GM19035 (cell line): ENCODE measurements around the gene LIPN.

ENCODE experiments used
- ATAC-seq: cut with Tn5 transposase; IDR thresholded peaks from one replicate; pipeline ENCODE4 v1.9.1; 2021; ENCODE audit not compliant: unreplicated experiment

Gene LIPN

GRCh38 chr10:88783724-88784123 lies 23.9 kb downstream of the LIPN start:
- ATAC-seq = no peak

GRCh38 chr10:88786032-88786770 lies 26.4 kb downstream of the LIPN start:
- no peak for ATAC-seq

- ATAC-seq = no peak
These were observed 27.6 kb downstream of the LIPN start for GRCh38 chr10:88787463-88787862.

- no peak for ATAC-seq
These were observed 29.1 kb downstream of the LIPN start for GRCh38 chr10:88788924-88789323.

- no peak for ATAC-seq
These were observed 32.1 kb downstream of the LIPN start for GRCh38 chr10:88791924-88792323.

GRCh38 chr10:88792661-88793060 lies 32.8 kb downstream of the LIPN start:
- no peak for ATAC-seq

- ATAC-seq = no peak
These were observed 34.0 kb downstream of the LIPN start for GRCh38 chr10:88793712-88794299.

- no peak for ATAC-seq
These were observed 34.9 kb downstream of the LIPN start for GRCh38 chr10:88794731-88795130.

GRCh38 chr10:88800152-88801125 lies 40.6 kb downstream of the LIPN start:
- no peak for ATAC-seq

- ATAC-seq = no peak
These were observed 42.9 kb downstream of the LIPN start, which contains the start of gene LIPM for GRCh38 chr10:88802523-88803285. TSS of gene LIPM (plus strand) at chr10:88802730. CDS start at chr10:88802897, 167 bp downstream.

- no peak for ATAC-seq
These were observed 43.8 kb downstream of the LIPN start for GRCh38 chr10:88803641-88804040.

- ATAC-seq = no peak
These were observed 44.4 kb downstream of the LIPN start for GRCh38 chr10:88804083-88804812.

- ATAC-seq = no peak
These were observed 45.5 kb downstream of the LIPN start for GRCh38 chr10:88805361-88805760.

GRCh38 chr10:88805924-88806323 lies 46.1 kb downstream of the LIPN start:
- no peak for ATAC-seq

GRCh38 chr10:88809621-88810020 lies 49.8 kb downstream of the LIPN start:
- ATAC-seq = no peak

- no peak for ATAC-seq
These were observed 50.6 kb downstream of the LIPN start for GRCh38 chr10:88810196-88810961.

- ATAC-seq = no peak
These were observed 53.4 kb downstream of the LIPN start for GRCh38 chr10:88813200-88813599.

GRCh38 chr10:88819290-88819689 lies 59.5 kb downstream of the LIPN start:
- no peak for ATAC-seq

- ATAC-seq = no peak
These were observed 61.1 kb downstream of the LIPN start for GRCh38 chr10:88820748-88821401.
